CD14-positive monocyte (primary cell): Measurements from ENCODE around the gene AP1S3. TPM values are rescaled to one million over a fixed set of nuclear protein-coding genes. Genes with fewer than 3 reads are reported as not detected.

Source experiments
- DNase-seq, 3 donors: peaks; one replicate each; pipeline ENCODE4 v3.0.0-alpha.2; 2011 to 2022
- H2AFZ ChIP-seq: 2 replicates; pipeline ENCODE4 v1.6.0; 2012; ENCODE audit warnings: mild to moderate bottlenecking, low read depth, low read length, inconsistent platforms; ENCODE audit not compliant: insufficient read depth, poor library complexity, severe bottlenecking
- H3K27ac ChIP-seq, 2 donors: 1 replicate in 1 of 2; 2 replicates in 1 of 2; pipeline ENCODE4 v1.5.1; 2012 to 2013; ENCODE audit warnings: low read length in 2 of 2, control low read depth in 1 of 2, inconsistent platforms in 1 of 2, low read depth in 1 of 2, mild to moderate bottlenecking in 1 of 2
- H3K27me3 ChIP-seq, 2 donors: one replicate each; pipeline versions ENCODE4 v1.6.0 to v1.6.1; 2011 to 2013; ENCODE audit warnings: low read length in 2 of 2; ENCODE audit not compliant: control insufficient read depth in 2 of 2, insufficient read depth in 2 of 2
- H3K36me3 ChIP-seq, 2 donors: replicated peaks in 1 of 2; 1 replicate in 1 of 2; 2 replicates in 1 of 2; pipeline versions ENCODE4 v1.5.1 to v1.6.1; 2012 to 2013; ENCODE audit warnings: low read length in 2 of 2, control low read depth in 1 of 2, inconsistent platforms in 1 of 2, mild to moderate bottlenecking in 1 of 2; ENCODE audit not compliant: insufficient read depth in 2 of 2, control insufficient read depth in 1 of 2
- H3K4me1 ChIP-seq, 2 donors: 1 replicate in 1 of 2; 2 replicates in 1 of 2; pipeline versions ENCODE4 v1.5.1 to v1.6.1; 2012 to 2013; ENCODE audit warnings: low read length in 2 of 2, control low read depth in 1 of 2, inconsistent platforms in 1 of 2, mild to moderate bottlenecking in 1 of 2, moderate library complexity in 1 of 2; ENCODE audit not compliant: insufficient read depth in 2 of 2, control insufficient read depth in 1 of 2
- H3K4me2 ChIP-seq: replicated peaks from 2 replicates; pipeline ENCODE3; 2012; ENCODE audit warnings: low read length, moderate library complexity, mild to moderate bottlenecking; ENCODE audit not compliant: poor library complexity, severe bottlenecking; ENCODE audit errors: extremely low read depth
- H3K4me3 ChIP-seq, 3 experiments: fragments of 200-600 bp in 1 of 3; sonication (generic) in 1 of 3; replicated peaks in 1 of 3; 1 replicate in 2 of 3; 2 replicates in 1 of 3; pipeline ENCODE4 v1.5.1; 2011 to 2013; ENCODE audit warnings: low read length in 3 of 3, mild to moderate bottlenecking in 3 of 3, control low read depth in 2 of 3, low read depth in 2 of 3, inconsistent platforms in 1 of 3, moderate library complexity in 1 of 3
- H3K79me2 ChIP-seq: 2 replicates; pipeline ENCODE4 v1.6.0; 2012; ENCODE audit warnings: mild to moderate bottlenecking, control low read depth, inconsistent platforms, low read length, moderate library complexity; ENCODE audit not compliant: insufficient read depth
- H3K9ac ChIP-seq: 2 replicates; pipeline ENCODE4 v1.6.0; 2017; ENCODE audit warnings: low read length, mild to moderate bottlenecking; ENCODE audit not compliant: insufficient read depth, poor library complexity, severe bottlenecking
- H3K9me3 ChIP-seq, 2 donors: replicated peaks in 1 of 2; 1 replicate in 1 of 2; 2 replicates in 1 of 2; pipeline versions ENCODE4 v1.5.1 to v1.6.1; 2012 to 2013; ENCODE audit warnings: low read length in 2 of 2, control low read depth in 1 of 2; ENCODE audit not compliant: control insufficient read depth in 1 of 2, insufficient read depth in 1 of 2
- H4K20me1 ChIP-seq: 2 replicates; pipeline ENCODE4 v1.6.0; 2012; ENCODE audit warnings: mild to moderate bottlenecking, low read length, control low read depth, moderate library complexity; ENCODE audit not compliant: insufficient read depth
- H3K27ac Mint-ChIP-seq, 7 donors: one replicate each; pipeline ENCODE4 v1.8.0; 2020; ENCODE audit warnings: mild to moderate bottlenecking in 7 of 7, mixed read lengths in 7 of 7, moderate library complexity in 6 of 7, inconsistent platforms in 2 of 7
- H3K27me3 Mint-ChIP-seq, 3 donors: one replicate each; pipeline ENCODE4 v1.8.0; 2021 to 2022; ENCODE audit warnings: low read depth in 3 of 3, mild to moderate bottlenecking in 3 of 3, mixed read lengths in 3 of 3, moderate library complexity in 3 of 3, inconsistent platforms in 1 of 3
- H3K36me3 Mint-ChIP-seq, 2 donors: one replicate each; pipeline ENCODE4 v1.8.0; 2020; ENCODE audit warnings: mixed read lengths in 2 of 2, inconsistent platforms in 1 of 2, mild to moderate bottlenecking in 1 of 2
- H3K4me1 Mint-ChIP-seq: one replicate; pipeline ENCODE4 v1.8.0; 2020; ENCODE audit warnings: mild to moderate bottlenecking, mixed read lengths
- H3K4me3 Mint-ChIP-seq, 2 donors: one replicate each; pipeline ENCODE4 v1.8.0; 2020; ENCODE audit warnings: mild to moderate bottlenecking in 2 of 2, mixed read lengths in 2 of 2, moderate library complexity in 1 of 2
- H3K9me3 Mint-ChIP-seq, 7 donors: one replicate each; pipeline ENCODE4 v1.8.0; 2020 to 2022; ENCODE audit warnings: mixed read lengths in 7 of 7, mild to moderate bottlenecking in 6 of 7, moderate library complexity in 6 of 7, inconsistent platforms in 2 of 7
- CTCF ChIP-seq: fragments of 200-600 bp; IDR thresholded peaks from one replicate; pipeline ENCODE4 v1.8.0; 2022; ENCODE audit warnings: antibody characterized with exemption, mild to moderate bottlenecking
- WGBS: methylation state at CpG from one replicate; pipeline ENCODE4 v1.1.5; 2013; ENCODE audit warnings: missing lambda C conversion rate; ENCODE audit not compliant: insufficient coverage; 5-methylcytosine and 5-hydroxymethylcytosine counted together
- intact Hi-C, 2 donors: fragments of 100-400 bp; cut with micrococcal nuclease; formaldehyde crosslinking; loops; one replicate each; pipeline versions ENCODE4 v1.15.0 to v1.15.1; 2023
- polyA plus RNA-seq, 3 donors: library from polyadenylated mRNA; depleted of rRNA in 1 of 3; unstranded in 2 of 3; stranded (reverse) in 1 of 3; fragments of 300-500 nt in 2 of 3; fragments of >200 nt in 1 of 3; fragmentation: Illumina TruSeq in 2 of 3; gene quantifications; 1 replicate in 2 of 3; 2 replicates in 1 of 3; pipeline ENCODE4 v1.2.3, GENCODE V29; 2012 to 2021

Gene AP1S3
- polyA plus RNA-seq, 3 donors, result 0.80 to 1.3 (median 0.81) TPM

GRCh38 chr2:223856584-223856983, 19.2 kb upstream of the AP1S3 start:
- WGBS, result 56% methylated on average over 1 of the region's 5 CpGs
- Histone ChIP-seq H3K9ac (no peak overlapping the region), H3K36me3 (peaks cover 19 to 58% of the 10 kb centered on the region in 2 donors), H3K9me3 (no peaks in the 10 kb centered on the region), H4K20me1 (no peaks in the 10 kb centered on the region), H2AFZ (no peak overlapping the region), H3K27ac (no peak overlapping the region), H3K4me3 (no peak overlapping the region), H3K27me3 (no peaks in the 10 kb centered on the region), H3K4me1 (no peaks in the 10 kb centered on the region), H3K4me2 (no peak overlapping the region), H3K79me2 (no peaks in the 10 kb centered on the region)
- Mint-ChIP-seq H3K36me3 (peaks cover 40 to 44% of the 10 kb centered on the region in 2 donors), H3K9me3 (peaks cover 0 to 2% (median 0%) of the 10 kb centered on the region in 7 donors), H3K4me1 (peaks cover 7% of the 10 kb centered on the region), H3K27ac (peak overlapping the region in 3 of 7 donors; percentile 25 to 55 (median 38)), H3K4me3 (no peak overlapping the region), H3K27me3 (peaks cover 0 to 1% (median 0%) of the 10 kb centered on the region in 3 donors)
- TF ChIP-seq CTCF, result no peak
- no peak for DNase-seq
- intact Hi-C loops, result no loop called here

GRCh38 chr2:223856021-223856420, 18.6 kb upstream of the AP1S3 start:
- Histone ChIP-seq H3K9ac (no peak overlapping the region), H3K4me2 (no peak overlapping the region), H3K27ac (no peak overlapping the region), H3K79me2 (no peaks in the 10 kb centered on the region), H3K4me3 (no peak overlapping the region), H3K9me3 (no peaks in the 10 kb centered on the region), H2AFZ (no peak overlapping the region), H3K27me3 (no peaks in the 10 kb centered on the region), H3K4me1 (no peaks in the 10 kb centered on the region), H3K36me3 (peaks cover 19 to 58% of the 10 kb centered on the region in 2 donors), H4K20me1 (no peaks in the 10 kb centered on the region)
- WGBS, result no CpG with 5 or more reads among the region's 2 CpGs
- Mint-ChIP-seq H3K4me3 (no peak overlapping the region), H3K9me3 (peaks cover 0 to 6% (median 5%) of the 10 kb centered on the region in 7 donors), H3K27ac (no peak overlapping the region), H3K27me3 (peaks cover 0 to 1% (median 0%) of the 10 kb centered on the region in 3 donors), H3K36me3 (peaks cover 43 to 49% of the 10 kb centered on the region in 2 donors), H3K4me1 (peaks cover 7% of the 10 kb centered on the region)
- TF ChIP-seq CTCF, result no peak
- no peak for DNase-seq
- intact Hi-C loops, result no loop called here
